ENCODE measurements around the gene KRT73. TPM values are rescaled to one million over a fixed set of nuclear protein-coding genes. Genes with fewer than 3 reads are reported as not detected.

KRT73 gene
- not detected in 2 replicates for total RNA-seq

GRCh38 chr12:52618216-52618615, at the start of gene KRT73:
TSS of gene KRT73 (minus strand) at chr12:52618559. CDS start at chr12:52618524, 35 bp downstream.

GRCh38 chr12:52651726-52652261, 33.4 kb upstream of the KRT73 start, which contains the start of gene KRT2:
TSS of gene KRT2 (minus strand) at chr12:52652211. CDS start at chr12:52652142, 69 bp downstream.

GRCh38 chr12:52600941-52601481, 17.3 kb downstream of the KRT73 start, which contains the start of gene KRT72:
TSS of gene KRT72 (minus strand) at chr12:52601463. CDS start at chr12:52601452, 11 bp downstream.

GRCh38 chr12:52573743-52574142, 44.6 kb downstream of the KRT73 start, which contains the start of gene KRT74:
TSS of gene KRT74 (minus strand) at chr12:52573843. CDS start at chr12:52573777, 66 bp downstream.

Other genes starting within 250 kb of the KRT73 start
- gene KRT84, start 232.9 kb downstream of the KRT73 start, total RNA-seq = 0.21 TPM in 1 of 2 replicates, not detected in the other
- gene KRT82, start 212.2 kb downstream of the KRT73 start, total RNA-seq = not detected in 2 replicates
- gene KRT75, start 184.2 kb downstream of the KRT73 start, total RNA-seq = 1.1 and 87.0 TPM in 2 replicates
- 310 and 1,936 TPM in 2 replicates for gene KRT6B, start 166.4 kb downstream of the KRT73 start, total RNA-seq
- gene KRT6C, start 144.8 kb downstream of the KRT73 start, total RNA-seq = 22.0 and 155 TPM in 2 replicates
- gene KRT6A, start 125.3 kb downstream of the KRT73 start, total RNA-seq = 10,133 and 10,410 TPM in 2 replicates
- gene KRT5, start 98.2 kb downstream of the KRT73 start, total RNA-seq = 7,035 and 9,280 TPM in 2 replicates
- gene KRT71, start 65.4 kb downstream of the KRT73 start, total RNA-seq = not detected in 2 replicates
- under 0.01 TPM in 1 of 2 replicates, not detected in the other for gene KRT74, start 44.7 kb downstream of the KRT73 start, total RNA-seq
- not detected in 2 replicates for gene KRT72, start 17.1 kb downstream of the KRT73 start, total RNA-seq
- not detected in 2 replicates for gene KRT2, start 33.7 kb upstream of the KRT73 start, total RNA-seq
- not detected in 2 replicates for gene KRT1, start 61.8 kb upstream of the KRT73 start, total RNA-seq
- not detected in 2 replicates for gene KRT77, start 85.0 kb upstream of the KRT73 start, total RNA-seq
- gene KRT76, start 158.8 kb upstream of the KRT73 start, total RNA-seq = not detected in 2 replicates
- gene KRT3, start 177.6 kb upstream of the KRT73 start, total RNA-seq = not detected in 2 replicates
- 0.96 and 12.1 TPM in 2 replicates for gene KRT4, start 195.6 kb upstream of the KRT73 start, total RNA-seq
- 0.21 and 0.24 TPM in 2 replicates for gene KRT79, start 215.8 kb upstream of the KRT73 start, total RNA-seq
- gene KRT78, start 230.4 kb upstream of the KRT73 start, total RNA-seq = 1.3 and 1.7 TPM in 2 replicates

All from tracheal epithelial cell (primary cell).